NCI-H2107 (cell line): Measurements from ENCODE around the gene MASP1.

Source experiments
- DNase-seq: peaks from one replicate; lab custom pipeline; 2025; lab: John Stamatoyannopoulos, UW

Gene MASP1

GRCh38 chr3:187293516-187294430, 2.2 kb upstream of the MASP1 start:
- DNase-seq, result no peak

- DNase-seq, result no peak
Measured at GRCh38 chr3:187292631-187293515, 1.3 kb upstream of the MASP1 start.

GRCh38 chr3:187292181-187292580, 644 bp upstream of the MASP1 start:
- DNase-seq, result no peak

GRCh38 chr3:187291001-187291511, 481 bp downstream of the MASP1 start:
- no peak for DNase-seq

- DNase-seq, result no peak
Measured at GRCh38 chr3:187290503-187290902, 1.0 kb downstream of the MASP1 start.

- no peak for DNase-seq
Measured at GRCh38 chr3:187288855-187289605, 2.5 kb downstream of the MASP1 start.

GRCh38 chr3:187288131-187288854, 3.2 kb downstream of the MASP1 start:
- no peak for DNase-seq

GRCh38 chr3:187287256-187287655, 4.3 kb downstream of the MASP1 start:
- DNase-seq, result no peak

GRCh38 chr3:187286467-187287059, 5.0 kb downstream of the MASP1 start:
- no peak for DNase-seq

- DNase-seq, result no peak
Measured at GRCh38 chr3:187281191-187281714, 10.3 kb downstream of the MASP1 start.

GRCh38 chr3:187280644-187281043, 10.9 kb downstream of the MASP1 start:
- DNase-seq, result no peak

GRCh38 chr3:187277129-187277462, 14.4 kb downstream of the MASP1 start:
- DNase-seq, result no peak

- DNase-seq, result no peak
Measured at GRCh38 chr3:187276397-187277128, 15.0 kb downstream of the MASP1 start.

GRCh38 chr3:187274977-187275338, 16.6 kb downstream of the MASP1 start:
- DNase-seq, result no peak

- DNase-seq, result no peak
Measured at GRCh38 chr3:187274315-187274976, 17.1 kb downstream of the MASP1 start.

- DNase-seq, result no peak
Measured at GRCh38 chr3:187271582-187271981, 20.0 kb downstream of the MASP1 start.

GRCh38 chr3:187269486-187269885, 22.1 kb downstream of the MASP1 start:
- DNase-seq, result no peak

GRCh38 chr3:187267306-187267705, 24.2 kb downstream of the MASP1 start:
- no peak for DNase-seq

GRCh38 chr3:187266691-187267090, 24.8 kb downstream of the MASP1 start:
- DNase-seq, result no peak
